HepG2 (cell line): ENCODE data around the gene MAMDC2. TPM values are rescaled to one million over a fixed set of nuclear protein-coding genes. Genes with fewer than 3 reads are reported as not detected.

ENCODE experiments used
- ATAC-seq: fragments of 200-7000 bp; cut with Tn5 transposase; 3 replicates; pipeline ENCODE4 v1.9.1; 2020; ENCODE audit warnings: mild to moderate bottlenecking, moderate library complexity
- BruUV-seq: library from RNA; stranded (reverse); fragments of 400-500 nt; replicated peaks from 2 replicates; lab custom pipeline; 2021; lab: Mats Ljungman, UMichigan
- CTCF ChIA-PET: fragments of 300-600 bp; formaldehyde crosslinking; extraction: SDS; loops from one replicate; lab custom pipeline; 2021; ENCODE audit warnings: low total read pairs, inconsistent platforms, low intra/inter-chr PET ratio; lab: Yijun Ruan, JAX
- POLR2A ChIA-PET: fragments of 350-600 bp; sonication (Branson Sonifier 250); formaldehyde crosslinking; loops from one replicate; lab custom pipeline; 2020; ENCODE audit warnings: antibody characterized with exemption, inconsistent platforms; lab: Yijun Ruan, JAX
- DNase-seq: peaks from one replicate; pipeline ENCODE4 v3.0.0-alpha.2; 2015; ENCODE audit warnings: low spot score
- FAIRE-seq: peaks from 3 replicates; lab custom pipeline; 2011; peaks lifted over from hg19 to GRCh38; lab: Jason Lieb, UNC
- H2AFZ ChIP-seq: one replicate; pipeline ENCODE4 v1.6.1; 2011; ENCODE audit warnings: low read length, inconsistent platforms
- H3K27ac ChIP-seq: fragments of 300-600 bp; 3 replicates; pipeline ENCODE4 v1.8.0; 2011; ENCODE audit warnings: mixed run types, mild to moderate bottlenecking, mixed read lengths, low read length, inconsistent platforms; ENCODE audit not compliant: insufficient read depth; ENCODE audit errors: extremely low read length
- H3K27me3 ChIP-seq, 2 experiments: fragments of 200-600 bp in 1 of 2; 2 replicates in 1 of 2; 3 replicates in 1 of 2; pipeline versions ENCODE4 v1.6.0 to v1.8.0; 2011; ENCODE audit warnings: low read length in 2 of 2, mild to moderate bottlenecking in 2 of 2, moderate library complexity in 2 of 2, inconsistent platforms in 1 of 2; ENCODE audit not compliant: insufficient read depth in 2 of 2, control insufficient read depth in 1 of 2
- H3K36me3 ChIP-seq, 2 experiments: fragments of 200-600 bp in 1 of 2; replicated peaks in 1 of 2; 2 replicates in 1 of 2; 3 replicates in 1 of 2; pipeline versions ENCODE4 v1.5.1 to v1.8.0; 2011; ENCODE audit warnings: low read length in 2 of 2, inconsistent platforms in 1 of 2; ENCODE audit not compliant: insufficient read depth in 2 of 2, control insufficient read depth in 1 of 2
- H3K4me1 ChIP-seq: 2 replicates; pipeline ENCODE4 v1.5.1; 2012; ENCODE audit warnings: low read length, inconsistent platforms; ENCODE audit not compliant: insufficient read depth
- H3K4me2 ChIP-seq: 2 replicates; pipeline ENCODE4 v1.6.0; 2011; ENCODE audit warnings: low read depth, low read length, inconsistent platforms
- H3K4me3 ChIP-seq, 3 experiments: fragments of 200-600 bp in 1 of 3; sonication (generic), shearing (Covaris generic) in 1 of 3; replicated peaks in 1 of 3; 2 replicates each; pipeline ENCODE4 v1.5.1; 2011 to 2016; ENCODE audit warnings: low read length in 3 of 3, inconsistent platforms in 2 of 3, low read depth in 2 of 3, mild to moderate bottlenecking in 2 of 3, control low read depth in 1 of 3, mixed read lengths in 1 of 3; ENCODE audit not compliant: insufficient read depth in 1 of 3
- H3K79me2 ChIP-seq: one replicate; pipeline ENCODE4 v1.6.1; 2011; ENCODE audit warnings: low read length, inconsistent platforms; ENCODE audit not compliant: insufficient read depth
- H3K9ac ChIP-seq: 2 replicates; pipeline ENCODE4 v1.6.0; 2011; ENCODE audit warnings: mild to moderate bottlenecking, low read depth, low read length, inconsistent platforms; ENCODE audit not compliant: insufficient read depth
- H3K9me3 ChIP-seq: 2 replicates; pipeline ENCODE4 v1.5.1; 2012; ENCODE audit warnings: mild to moderate bottlenecking, low read length
- H4K20me1 ChIP-seq: 2 replicates; pipeline ENCODE4 v1.6.0; 2011; ENCODE audit warnings: inconsistent platforms, mild to moderate bottlenecking, low read length, moderate library complexity; ENCODE audit not compliant: insufficient read depth
- ARID2 ChIP-seq: sonication (generic); formaldehyde crosslinking; IDR thresholded peaks from 2 replicates; pipeline ENCODE4 v1.8.1; 2022; ENCODE audit warnings: mild to moderate bottlenecking, missing genetic modification reagents, borderline replicate concordance
- CREBL2 ChIP-seq: sonication (generic); formaldehyde crosslinking; IDR thresholded peaks from 2 replicates; pipeline ENCODE4 v1.8.1; 2023; ENCODE audit warnings: missing genetic modification reagents, mild to moderate bottlenecking, borderline replicate concordance
- DPF2 ChIP-seq: sonication (generic); formaldehyde crosslinking; IDR thresholded peaks from 2 replicates; pipeline ENCODE4 v1.4.0; 2020; ENCODE audit warnings: mild to moderate bottlenecking, low read depth, missing genetic modification reagents, borderline replicate concordance
- FOXJ3 ChIP-seq: sonication (generic); formaldehyde crosslinking; IDR thresholded peaks from 2 replicates; pipeline ENCODE4 v1.4.0; 2020; ENCODE audit warnings: missing genetic modification reagents, mild to moderate bottlenecking, borderline replicate concordance
- HCFC1 ChIP-seq: fragments of 150-350 bp; IDR thresholded peaks from 2 replicates; pipeline ENCODE4 v1.6.1; 2014; ENCODE audit warnings: low read depth, low read length
- HDAC1 ChIP-seq: sonication (generic); formaldehyde crosslinking; IDR thresholded peaks from 2 replicates; pipeline ENCODE4 v1.5.1; 2020; ENCODE audit warnings: mild to moderate bottlenecking, missing genetic modification reagents
- MAFF ChIP-seq: IDR thresholded peaks from 2 replicates; pipeline ENCODE4 v1.6.1; 2011; ENCODE audit warnings: low read depth, low read length, improper control_type of control experiment
- MAZ ChIP-seq, 2 experiments: sonication (generic) in 1 of 2; formaldehyde crosslinking in 1 of 2; IDR thresholded peaks; 2 replicates each; pipeline versions ENCODE4 v1.5.0 to v1.6.1; 2012 to 2020; ENCODE audit warnings: low read depth in 2 of 2, mild to moderate bottlenecking in 2 of 2, borderline replicate concordance in 1 of 2, improper control_type of control experiment in 1 of 2, low read length in 1 of 2, missing genetic modification reagents in 1 of 2, moderate library complexity in 1 of 2
- NCOR1 ChIP-seq: fragments of 200-600 bp; sonication (generic); IDR thresholded peaks from 2 replicates; pipeline ENCODE4 v1.7.0; 2017; ENCODE audit warnings: antibody characterized with exemption, low read length, borderline replicate concordance
- SNRNP70 ChIP-seq: fragments of 200-400 bp; formaldehyde crosslinking; IDR thresholded peaks from 2 replicates; pipeline ENCODE4 v1.6.1; 2017; ENCODE audit warnings: mild to moderate bottlenecking, low read depth, low read length, moderate library complexity
- TARDBP ChIP-seq: sonication (generic); formaldehyde crosslinking; IDR thresholded peaks from 2 replicates; pipeline ENCODE4 v1.8.0; 2022; ENCODE audit warnings: mild to moderate bottlenecking, missing genetic modification reagents
- U2AF2 ChIP-seq: fragments of 200-400 bp; formaldehyde crosslinking; IDR thresholded peaks from 2 replicates; pipeline ENCODE4 v1.6.1; 2017; ENCODE audit warnings: low read depth, mild to moderate bottlenecking, low read length
- USF2 ChIP-seq, 2 experiments: sonication (generic) in 1 of 2; formaldehyde crosslinking in 1 of 2; IDR thresholded peaks; 2 replicates each; pipeline versions ENCODE4 v1.5.1 to v1.6.1; 2011 to 2020; ENCODE audit warnings: borderline replicate concordance in 1 of 2, low read depth in 1 of 2, low read length in 1 of 2, mild to moderate bottlenecking in 1 of 2, missing genetic modification reagents in 1 of 2, moderate library complexity in 1 of 2
- XRCC5 ChIP-seq: fragments of 200-400 bp; formaldehyde crosslinking; optimal IDR thresholded peaks from 2 replicates; pipeline ENCODE3; 2017; ENCODE audit warnings: mild to moderate bottlenecking, low read length
- ZBTB43 ChIP-seq: sonication (generic); formaldehyde crosslinking; conservative IDR thresholded peaks from 2 replicates; pipeline ENCODE4 v1.4.0; 2020; ENCODE audit warnings: missing genetic modification reagents
- ZNF652 ChIP-seq: IDR thresholded peaks from 2 replicates; pipeline ENCODE4 v1.6.1; 2016; ENCODE audit warnings: low read depth, borderline replicate concordance
- WGBS: methylation state at CpG from one replicate; pipeline ENCODE4 v1.1.6; 2017; ENCODE audit warnings: low lambda C conversion rate; 5-methylcytosine and 5-hydroxymethylcytosine counted together
- in situ Hi-C: cut with HindIII; loops from 2 replicates; pipeline ENCODE4 v1.10.0; 2017; ENCODE audit warnings: low pct_unique_long_range_greater_than_20kb; ENCODE audit not compliant: extremely low pct_ligation_motif_present
- intact Hi-C: fragments of 100-400 bp; cut with micrococcal nuclease; formaldehyde crosslinking; loops from one replicate; pipeline ENCODE4 v1.10.0; 2022; ENCODE audit not compliant: unreplicated experiment
- polyA plus RNA-seq, 8 experiments: library from polyadenylated mRNA; depleted of rRNA in 3 of 8; stranded (reverse) in 7 of 8; unstranded in 1 of 8; fragments of >200 nt; fragmentation: Illumina TruSeq in 4 of 8; extraction: Trizol in 4 of 8; gene quantifications; 2 replicates each; pipeline versions ENCODE4 v1.2.1 to v1.2.3, GENCODE V29; 2011 to 2016; ENCODE audit warnings: low read depth in 4 of 8, missing spikeins in 1 of 8, mixed read lengths in 1 of 8; ENCODE audit not compliant: insufficient read depth in 1 of 8
- total RNA-seq, 5 experiments: library from RNA; depleted of rRNA; stranded (reverse); fragments of >200 nt; fragmentation: Illumina TruSeq; extraction: Trizol; gene quantifications; 2 replicates each; pipeline ENCODE4 v1.2.3, GENCODE V29; 2016; ENCODE audit warnings: low read depth in 1 of 5
- TF ChIP-seq, protein P1 (sequence below): sonication (generic); formaldehyde crosslinking; conservative IDR thresholded peaks from 2 replicates; pipeline ENCODE4 v1.4.0; 2020; ENCODE audit warnings: missing genetic modification reagents

The MAMDC2 gene
- total and polyA plus RNA-seq, 2 of the 13 experiments (the other 11 are each of a cell fraction or from before 2014, with no cell fraction given), result not detected

DNA sequence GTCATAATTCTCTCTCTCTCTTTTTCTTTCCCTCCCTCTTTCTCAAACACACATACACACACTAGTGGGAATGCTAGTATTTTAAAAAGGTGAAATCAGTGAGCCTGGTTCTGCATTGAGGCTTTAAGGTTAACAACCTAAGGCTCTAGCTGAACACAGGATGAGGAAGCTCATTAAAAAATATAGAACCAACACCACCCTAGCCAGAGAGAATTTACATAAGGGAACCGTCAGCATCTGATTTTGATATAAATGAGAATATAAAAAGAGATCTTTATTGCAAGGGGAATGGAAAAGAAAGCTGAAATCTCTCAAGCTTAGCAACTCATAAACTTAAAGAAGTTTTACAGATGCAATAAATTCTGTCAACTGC, 100.5 kb downstream of the MAMDC2 start (continued):
- no peak for TF ChIP-seq USF2 (IDR thresholded peaks at IDR 0.05; ENCODE audit: low read depth, low read length)
- no peak for TF ChIP-seq USF2 (CRISPR knock-in tag; IDR thresholded peaks at IDR 0.05; ENCODE audit: borderline replicate concordance)
- no peak for TF ChIP-seq HDAC1 (CRISPR knock-in tag)
- TF ChIP-seq NCOR1, result no peak
- TF ChIP-seq FOXJ3 (CRISPR knock-in tag), result no peak
- TF ChIP-seq XRCC5, result no peak
- TF ChIP-seq DPF2 (CRISPR knock-in tag), result no peak

DNA sequence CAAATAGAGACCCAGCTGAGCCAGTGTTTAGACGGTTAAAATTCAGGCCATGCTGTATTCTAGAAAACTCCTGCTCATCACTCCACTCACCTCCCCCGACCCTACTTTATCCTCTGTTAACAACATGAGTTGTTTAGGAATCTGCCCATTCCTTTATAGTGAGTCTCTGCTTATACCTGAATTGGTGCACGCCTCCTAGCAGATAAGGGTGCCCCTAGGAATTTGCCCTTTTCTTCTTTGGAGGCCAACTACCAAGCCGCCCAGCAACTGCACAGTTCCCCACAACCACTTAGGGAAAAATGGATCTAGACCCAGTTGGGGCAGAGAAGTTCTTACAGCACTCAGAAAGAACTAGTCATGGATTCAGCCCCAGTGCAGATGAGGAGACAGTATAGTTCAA, 102.3 kb downstream of the MAMDC2 start:
- Histone ChIP-seq H3K4me2 (no peak overlapping the region), H3K4me3 (no peak overlapping the region), H3K27ac (no peak overlapping the region), H3K79me2 (no peaks in the 10 kb centered on the region), H3K4me1 (no peaks in the 10 kb centered on the region; the same call in 1 of the 2 replicates), H3K9ac (no peak overlapping the region), H3K27me3 (no peaks in the 10 kb centered on the region), H3K9me3 (no peaks in the 10 kb centered on the region), H4K20me1 (no peaks in the 10 kb centered on the region), H3K36me3 (no peaks in the 10 kb centered on the region), H2AFZ (no peak overlapping the region)
- DNase-seq (no peak), ATAC-seq (no peak), FAIRE-seq (no peak)
- BruUV-seq, result no TSS peak
- 34% methylated on average over 4 of the region's 4 CpGs for WGBS
- ChIA-PET POLR2A (no interaction called here), CTCF (no interaction called here)
- intact Hi-C loops (no loop called here), in situ Hi-C loops (no loop called here)
- TF ChIP-seq, protein P1, sequence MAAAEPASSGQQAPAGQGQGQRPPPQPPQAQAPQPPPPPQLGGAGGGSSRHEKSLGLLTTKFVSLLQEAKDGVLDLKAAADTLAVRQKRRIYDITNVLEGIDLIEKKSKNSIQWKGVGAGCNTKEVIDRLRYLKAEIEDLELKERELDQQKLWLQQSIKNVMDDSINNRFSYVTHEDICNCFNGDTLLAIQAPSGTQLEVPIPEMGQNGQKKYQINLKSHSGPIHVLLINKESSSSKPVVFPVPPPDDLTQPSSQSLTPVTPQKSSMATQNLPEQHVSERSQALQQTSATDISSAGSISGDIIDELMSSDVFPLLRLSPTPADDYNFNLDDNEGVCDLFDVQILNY (CRISPR knock-in tag), result no peak
- TF ChIP-seq ZNF652 (CRISPR knock-in tag), result no peak
- TF ChIP-seq MAZ (IDR thresholded peaks at IDR 0.05; ENCODE audit: borderline replicate concordance, low read depth, low read length), result no peak
- TF ChIP-seq MAZ (CRISPR knock-in tag; IDR thresholded peaks at IDR 0.05; ENCODE audit: low read depth), result no peak
- TF ChIP-seq SNRNP70, result no peak
- no peak for TF ChIP-seq MAFF
- no peak for TF ChIP-seq U2AF2
- no peak for TF ChIP-seq ARID2
- no peak for TF ChIP-seq HCFC1
- no peak for TF ChIP-seq CREBL2
- TF ChIP-seq ZBTB43 (CRISPR knock-in tag), result no peak
- TF ChIP-seq TARDBP, result no peak
